ENCODE results near the gene PPP1R27. TPM values are rescaled to one million over a fixed set of nuclear protein-coding genes. Genes with fewer than 3 reads are reported as not detected.

Gene PPP1R27
- total RNA-seq, 4 donors from 2014 or later: 2.6 TPM; not detected in 3

GRCh38 chr17:81803728-81804558, 30.9 kb downstream of the PPP1R27 start, which contains the start of gene GCGR:
Gene GCGR (plus strand): TSS chr17:81804150. CDS start chr17:81809019, 4,869 bp downstream.
- H3K4me3 ChIP-seq: peak within 1 kb of the TSS in 2 of 4 donors; percentile 5 to 30
- H3K27me3 ChIP-seq: peaks cover 3 to 85% of the 10 kb centered on the region in 2 donors
- peaks cover 0 to 12% (median 0%) of the 10 kb centered on the region in 4 donors for H3K9me3 ChIP-seq
- no peak for TF ChIP-seq POLR2A (IDR thresholded peaks at IDR 0.05)
- TF ChIP-seq EP300 (IDR thresholded peaks at IDR 0.05): no peak
- TF ChIP-seq CTCF (IDR thresholded peaks at IDR 0.05): no peak
- WGBS, 2 donors: 1% methylated on average over 26 to 66 of the region's 110 CpGs
- H3K36me3 ChIP-seq: no peaks in the 10 kb centered on the region
- H3K4me1 ChIP-seq: peaks cover 0 to 23% (median 2%) of the 10 kb centered on the region in 4 donors
- no peak for DNase-seq (ENCODE audit: low spot score in 2 of 2)
- no peak within 1 kb of the TSS for H3K27ac ChIP-seq

GRCh38 chr17:81802856-81803643, 31.8 kb downstream of the PPP1R27 start:
- Histone ChIP-seq H3K9me3 (peaks cover 0 to 12% (median 0%) of the 10 kb centered on the region in 4 donors), H3K27me3 (peaks cover 3 to 78% of the 10 kb centered on the region in 2 donors), H3K4me3 (peak overlapping the region in 1 of 4 donors; percentile 30), H3K27ac (no peak overlapping the region), H3K4me1 (peaks cover 0 to 23% (median 2%) of the 10 kb centered on the region in 4 donors), H3K36me3 (no peaks in the 10 kb centered on the region)
- no peak for TF ChIP-seq EP300 (IDR thresholded peaks at IDR 0.05)
- no peak for TF ChIP-seq CTCF (IDR thresholded peaks at IDR 0.05)
- no peak for TF ChIP-seq POLR2A (IDR thresholded peaks at IDR 0.05)
- DNase-seq (ENCODE audit: low spot score in 2 of 2): no peak
- 32 to 35% methylated on average over 18 to 26 of the region's 26 CpGs for WGBS, 2 donors

GRCh38 chr17:81802048-81802758, 32.6 kb downstream of the PPP1R27 start:
- 77 to 84% methylated on average over 9 of the region's 9 CpGs for WGBS, 2 donors
- H3K27ac ChIP-seq: no peak overlapping the region
- H3K9me3 ChIP-seq: peaks cover 0 to 12% (median 0%) of the 10 kb centered on the region in 4 donors
- H3K4me1 ChIP-seq: peaks cover 0 to 23% (median 2%) of the 10 kb centered on the region in 4 donors
- H3K36me3 ChIP-seq: no peaks in the 10 kb centered on the region
- H3K27me3 ChIP-seq: peaks cover 3 to 70% of the 10 kb centered on the region in 2 donors
- DNase-seq (ENCODE audit: low spot score in 2 of 2): no peak
- no peak overlapping the region for H3K4me3 ChIP-seq
- TF ChIP-seq EP300 (IDR thresholded peaks at IDR 0.05) (no peak), CTCF (IDR thresholded peaks at IDR 0.05) (no peak), POLR2A (IDR thresholded peaks at IDR 0.05) (no peak)

DNA sequence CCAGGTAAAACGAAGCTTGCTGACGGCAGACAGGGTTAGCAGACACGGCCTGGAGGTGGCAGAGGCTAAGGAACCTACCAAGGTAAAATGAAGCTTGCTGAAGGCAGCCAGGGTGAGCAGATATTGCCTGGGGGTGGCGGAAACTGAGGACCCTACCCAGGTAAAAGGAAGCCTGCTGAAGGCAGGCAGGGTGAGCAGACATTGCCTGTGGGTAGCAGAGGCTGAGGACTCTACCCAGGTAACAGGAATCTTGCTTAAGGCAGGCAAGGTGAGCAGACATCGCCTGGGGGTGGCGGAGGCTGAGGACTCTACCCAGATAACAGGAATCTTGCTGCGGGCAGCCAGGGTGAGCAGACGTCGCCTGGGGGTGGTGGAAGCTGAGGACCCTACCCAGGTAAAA, 33.5 kb downstream of the PPP1R27 start:
- H3K4me1 ChIP-seq: peaks cover 0 to 23% (median 2%) of the 10 kb centered on the region in 4 donors
- H3K27ac ChIP-seq: no peak overlapping the region
- DNase-seq (ENCODE audit: low spot score in 2 of 2): no peak
- no peaks in the 10 kb centered on the region for H3K36me3 ChIP-seq
- H3K27me3 ChIP-seq: peaks cover 3 to 61% of the 10 kb centered on the region in 2 donors
- no peak for TF ChIP-seq CTCF (IDR thresholded peaks at IDR 0.05)
- TF ChIP-seq POLR2A (IDR thresholded peaks at IDR 0.05): no peak
- TF ChIP-seq EP300 (IDR thresholded peaks at IDR 0.05): no peak
- peaks cover 0 to 12% (median 0%) of the 10 kb centered on the region in 4 donors for H3K9me3 ChIP-seq
- 86 to 88% methylated on average over 9 of the region's 9 CpGs for WGBS, 2 donors
- H3K4me3 ChIP-seq: no peak overlapping the region

Data from tibial nerve (tissue), 4 donors.